ENCODE results near the gene ARHGEF4.

ARHGEF4 gene

DNA sequence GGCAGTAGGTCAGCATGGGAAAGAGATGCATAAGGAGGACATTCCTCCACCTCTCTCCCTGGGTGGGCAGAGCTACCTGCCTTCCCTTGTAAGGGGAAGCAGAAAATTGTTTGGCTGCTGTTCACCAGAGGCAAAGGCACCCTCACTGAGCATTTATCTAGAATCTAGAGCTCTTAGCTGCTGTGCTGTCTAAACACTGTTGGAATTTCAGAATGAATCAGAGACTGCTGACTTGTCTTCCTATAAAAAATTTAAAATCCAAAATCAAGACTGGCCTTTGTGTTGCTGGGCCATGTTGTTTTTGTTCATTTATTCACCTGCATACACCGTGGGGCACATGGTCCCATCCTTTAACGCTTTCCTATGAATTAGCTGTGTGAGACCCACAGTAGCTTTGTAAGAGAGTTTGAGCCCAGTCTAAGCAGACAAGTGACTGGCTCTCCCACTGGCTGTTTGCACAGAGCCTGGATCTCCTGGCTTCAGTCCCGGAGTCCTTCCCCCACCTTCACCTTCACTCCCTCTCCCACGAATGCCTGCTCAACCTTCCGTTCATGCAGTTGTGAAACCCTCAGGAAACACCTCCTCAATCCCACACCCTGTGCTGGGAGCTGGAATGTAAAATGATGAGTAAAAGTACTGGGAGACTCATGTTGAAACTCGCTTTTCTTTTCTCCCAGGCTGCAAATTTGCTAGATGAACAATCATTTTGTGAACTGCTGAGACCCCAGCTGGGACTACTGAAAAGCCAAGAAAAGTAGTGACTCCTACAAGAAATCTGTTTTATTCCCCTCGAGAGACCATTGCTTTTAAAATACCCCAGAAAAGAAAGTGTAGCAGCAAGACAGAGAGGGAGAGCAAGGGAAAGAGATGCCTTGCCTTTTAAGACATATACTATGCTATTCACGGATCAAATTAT, 180.4 kb downstream of the ARHGEF4 start:
- DNase-seq = no peak

DNA sequence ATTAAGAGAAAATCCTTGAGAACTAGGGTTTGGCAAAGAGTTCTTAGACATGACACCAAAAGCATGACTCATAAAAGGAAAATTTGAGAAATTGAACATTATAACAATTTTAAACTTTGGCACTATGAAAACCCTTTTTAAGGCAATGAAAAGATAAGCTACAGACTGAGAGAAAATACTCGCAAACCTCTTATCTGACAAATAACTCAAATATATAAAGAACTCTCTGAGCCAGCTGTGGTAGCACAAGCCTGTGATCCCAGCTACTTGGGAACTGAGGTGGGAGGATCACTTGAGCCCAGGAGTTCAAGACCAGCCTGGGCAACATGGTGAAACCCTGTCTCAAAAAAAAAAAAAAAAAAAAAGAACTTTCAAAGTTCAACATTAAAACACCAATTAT, 186.0 kb downstream of the ARHGEF4 start:
- no peak for DNase-seq

DNA sequence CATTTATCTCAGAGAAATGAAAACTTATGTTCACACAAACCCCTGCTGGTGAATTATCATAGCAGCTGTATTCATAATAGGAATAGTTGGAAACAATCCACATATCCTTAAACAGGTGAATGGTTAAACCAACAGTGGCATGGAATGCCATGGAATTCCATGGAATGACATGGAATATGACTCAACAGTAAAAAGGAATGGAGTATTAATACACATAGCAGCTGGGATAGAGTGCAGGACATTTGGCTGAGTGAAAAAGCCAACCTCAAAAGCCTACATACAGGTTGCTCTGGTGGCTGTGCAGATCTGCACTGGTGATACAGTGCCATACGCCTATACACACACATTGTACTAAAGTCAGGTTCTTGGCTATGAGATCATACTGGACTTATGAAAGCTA, 187.0 kb downstream of the ARHGEF4 start:
- DNase-seq = no peak

DNA sequence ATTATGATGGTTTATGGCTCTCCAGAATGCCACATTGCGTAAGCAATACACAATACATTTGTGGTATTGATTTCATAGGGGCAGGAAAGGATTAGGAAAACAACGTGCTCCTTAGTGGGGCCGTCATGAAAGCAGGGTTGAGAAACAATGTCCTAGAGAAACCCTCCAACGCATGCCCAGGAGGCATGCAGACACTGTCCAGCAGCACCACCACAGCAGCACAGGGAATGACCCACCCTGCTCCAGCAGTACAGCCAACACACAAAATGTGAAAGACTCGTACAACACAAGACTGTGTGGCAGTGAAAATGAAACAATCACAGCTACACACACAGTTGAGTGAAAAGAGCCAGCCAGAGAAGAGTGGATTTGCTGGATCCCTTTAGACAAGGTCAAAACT, 190.2 kb downstream of the ARHGEF4 start:
- DNase-seq = no peak

DNA sequence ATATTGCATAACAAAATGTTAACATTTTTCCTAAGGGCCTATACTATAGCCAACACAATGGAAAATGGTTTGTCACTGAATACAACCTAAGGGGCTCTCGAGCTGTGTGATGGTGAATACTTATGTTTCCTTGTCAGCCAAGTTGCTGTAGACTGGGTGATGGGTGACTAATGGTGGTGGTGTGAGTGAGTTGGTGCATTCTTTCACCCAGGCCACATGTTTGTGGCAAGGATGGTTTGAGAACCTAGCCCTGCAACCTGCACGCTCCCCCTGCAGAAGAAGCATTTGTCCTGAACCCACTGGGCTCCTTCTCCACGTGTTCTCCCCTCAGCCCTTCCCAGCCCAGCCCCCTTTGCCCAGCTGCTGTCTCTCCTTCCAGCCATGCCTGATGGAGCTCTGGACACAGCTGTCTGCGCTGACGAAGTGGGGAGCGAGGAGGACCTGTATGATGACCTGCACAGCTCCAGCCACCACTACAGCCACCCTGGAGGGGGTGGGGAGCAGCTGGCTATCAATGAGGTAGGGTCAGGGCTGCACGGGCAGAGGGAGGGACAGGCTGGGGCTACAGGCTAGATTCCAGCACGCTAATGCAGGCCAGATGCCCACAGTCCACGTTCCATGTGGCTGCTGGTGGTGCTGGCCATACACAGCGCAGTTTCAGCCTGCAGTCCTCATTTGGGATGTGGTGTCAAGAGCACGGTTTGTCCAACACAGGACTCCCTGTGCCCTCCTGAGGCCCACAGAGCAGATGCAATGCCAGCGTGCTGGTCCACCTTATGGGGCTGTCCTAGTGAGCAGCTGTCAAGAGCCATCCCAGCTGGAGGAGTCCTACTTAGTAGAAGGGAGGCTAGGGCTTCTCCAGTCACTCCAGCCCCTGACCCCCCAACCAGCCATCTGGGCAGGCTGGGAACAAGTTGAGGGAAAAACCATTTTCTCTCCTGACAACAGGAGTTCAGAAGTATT, 191.1 kb downstream of the ARHGEF4 start:
- DNase-seq = no peak

DNA sequence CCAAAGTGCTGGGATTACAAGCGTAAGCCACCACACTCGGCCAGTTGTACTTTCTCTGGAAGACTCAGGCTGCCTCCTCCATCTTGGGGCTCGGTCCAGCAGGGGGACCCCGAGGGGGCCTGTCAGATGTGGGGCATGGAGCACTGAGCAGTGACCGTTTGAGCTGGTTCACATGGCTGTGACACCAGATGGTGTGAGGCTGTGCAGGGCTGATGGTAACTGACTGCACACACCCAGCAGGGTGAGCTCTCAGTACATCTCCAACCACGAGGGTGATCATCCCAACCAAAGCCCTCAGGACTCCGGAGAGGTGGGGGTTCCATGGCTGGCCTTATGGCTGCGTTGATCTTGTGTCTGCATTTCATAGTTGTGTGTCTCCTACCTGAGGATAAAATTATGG, 193.1 kb downstream of the ARHGEF4 start:
- DNase-seq = no peak

DNA sequence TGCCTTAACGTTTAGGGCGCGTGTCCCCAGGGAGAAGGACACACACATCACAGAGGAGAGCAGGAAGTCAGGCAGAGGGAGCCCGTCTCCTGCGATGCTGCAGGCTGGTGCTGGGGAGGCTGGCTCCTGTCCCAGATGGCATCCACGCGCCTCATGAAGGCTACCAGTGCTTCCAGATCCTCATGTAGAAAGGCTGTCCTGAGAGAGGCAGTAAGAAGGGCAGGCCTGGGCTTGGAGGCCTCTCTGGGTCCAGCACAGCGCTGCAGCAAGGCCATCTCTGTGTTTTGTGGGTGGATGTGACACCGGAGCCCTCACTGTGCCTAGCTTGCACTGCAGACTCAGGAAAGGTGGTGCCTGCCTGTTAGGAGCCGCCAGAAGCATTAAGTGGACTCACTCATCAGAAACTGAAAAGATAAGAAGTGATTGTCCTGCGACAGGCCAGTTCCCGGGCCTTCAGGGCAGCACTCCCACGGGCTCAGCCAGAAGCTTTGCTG, 193.8 kb downstream of the ARHGEF4 start:
- DNase-seq = no peak

DNA sequence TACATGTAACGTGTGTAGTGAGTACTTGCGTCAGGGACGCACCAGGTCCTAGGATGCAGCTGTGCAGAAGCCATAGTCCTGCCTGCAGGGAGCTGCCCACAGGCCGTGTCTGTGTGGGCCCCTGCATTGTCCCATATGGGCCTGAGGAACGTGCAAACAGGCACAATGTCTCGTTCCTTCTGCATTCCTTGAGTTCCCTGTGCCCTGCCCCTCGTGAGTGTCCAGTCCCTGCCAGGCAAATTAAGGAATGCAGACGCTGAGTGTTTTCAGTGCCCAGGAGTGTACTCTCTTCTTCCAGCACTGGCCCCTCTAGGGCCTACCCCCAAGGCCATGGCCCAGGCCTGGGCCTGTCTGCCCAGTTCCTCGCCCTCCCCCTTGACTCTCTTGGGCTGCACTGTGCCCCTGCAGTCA, 194.7 kb downstream of the ARHGEF4 start:
- DNase-seq = no peak

DNA sequence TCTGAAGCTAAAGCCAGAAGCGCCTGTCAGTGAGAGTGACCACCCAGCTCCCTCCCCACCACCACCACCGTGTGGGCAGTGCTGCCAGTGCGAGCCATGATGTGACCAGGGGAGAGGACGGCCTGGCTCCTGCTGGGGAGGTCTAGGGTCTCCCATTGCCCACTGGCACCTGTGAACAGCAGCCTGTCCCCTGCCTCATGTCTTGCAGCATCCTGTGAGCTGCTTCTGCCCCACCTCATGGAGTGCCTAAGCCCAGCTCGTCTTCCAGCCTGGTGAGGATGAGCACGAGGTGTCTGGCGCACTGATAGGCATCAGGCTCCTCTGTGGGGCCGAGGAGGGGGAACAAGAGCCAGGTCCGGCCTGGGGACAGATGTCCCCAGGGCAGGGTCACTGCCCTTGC, 195.2 kb downstream of the ARHGEF4 start:
- no peak for DNase-seq

DNA sequence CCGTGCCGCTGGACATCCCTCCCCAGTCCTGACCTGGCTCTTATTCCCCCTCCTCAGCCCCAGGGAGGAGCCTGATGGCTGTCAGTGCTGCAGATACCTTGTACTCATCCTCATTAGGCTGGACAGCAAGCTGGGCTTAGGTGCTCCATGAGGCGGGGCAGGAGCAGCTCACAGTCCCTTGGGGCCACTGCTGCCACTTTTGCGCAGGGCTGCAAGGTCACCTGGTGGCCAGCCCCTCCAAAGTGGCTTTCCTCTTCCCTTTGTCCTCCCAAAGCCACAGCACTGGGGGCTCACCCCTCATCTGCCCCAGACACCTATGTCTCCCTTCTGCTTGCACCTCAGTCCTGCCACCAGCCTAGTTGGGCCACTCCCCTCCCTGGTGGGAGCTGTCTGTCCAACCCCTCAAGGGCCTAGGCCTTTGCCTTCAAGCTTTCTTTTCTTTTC, 195.7 kb downstream of the ARHGEF4 start:
- no peak for DNase-seq

DNA sequence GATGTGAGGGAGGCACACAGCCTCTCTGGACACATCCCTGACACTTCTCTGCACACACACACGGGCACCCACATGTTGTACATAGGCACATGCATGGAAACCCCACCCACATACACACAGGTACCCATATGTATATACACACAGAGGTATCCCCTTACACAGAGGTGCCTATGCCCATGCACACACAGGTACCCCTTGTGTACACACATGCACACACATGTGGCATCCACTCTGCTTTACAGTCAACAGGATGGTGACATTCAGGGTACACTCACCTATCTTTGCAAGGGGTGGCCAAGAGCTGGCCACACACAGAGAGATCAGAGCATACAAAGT, 197.0 kb downstream of the ARHGEF4 start:
- no peak for DNase-seq

DNA sequence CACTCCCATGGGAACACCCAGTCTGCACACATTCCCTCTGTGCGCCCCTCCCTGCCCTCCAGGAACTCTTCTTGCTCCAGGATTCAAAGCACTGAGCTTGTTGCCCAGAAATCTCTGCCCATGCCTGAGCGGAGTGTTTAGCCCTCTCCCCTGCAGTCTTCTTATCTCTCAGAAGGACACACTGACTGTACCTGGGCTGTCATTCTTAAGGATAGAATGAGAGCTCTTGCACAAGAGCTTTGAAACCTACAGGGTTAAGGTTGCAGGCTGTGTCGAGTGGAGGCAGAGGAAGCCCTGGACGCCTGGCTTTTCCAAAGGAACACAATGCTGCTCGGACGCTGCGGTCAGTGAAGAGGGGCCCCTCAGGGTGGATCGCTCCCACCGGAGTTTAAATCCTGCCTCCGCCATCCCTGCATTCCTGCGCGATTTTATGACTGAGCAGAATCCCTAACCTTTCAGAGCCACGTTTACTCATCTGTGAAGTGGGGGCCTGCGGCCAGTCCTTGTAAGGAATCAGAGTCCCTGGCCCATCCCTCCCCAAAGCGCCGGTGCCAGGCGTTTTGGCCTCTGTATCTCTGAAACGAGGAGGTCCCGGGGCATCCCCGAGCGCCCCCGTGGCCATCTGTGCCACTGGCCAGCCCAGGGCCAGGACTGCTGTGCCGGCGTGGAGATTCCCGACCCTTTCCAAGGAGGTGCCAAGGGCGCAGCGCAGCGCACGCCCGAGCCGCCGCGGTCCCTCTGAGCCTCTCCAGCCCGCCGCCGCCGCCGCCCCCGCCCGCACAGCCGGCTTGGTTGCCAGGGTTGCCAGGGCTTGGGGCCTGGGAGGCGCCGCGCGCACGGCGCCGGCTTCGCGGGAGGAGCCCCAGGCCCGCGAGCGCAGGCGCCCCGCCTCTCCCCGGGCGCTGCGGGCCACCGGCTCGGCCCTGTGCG, 197.7 kb downstream of the ARHGEF4 start:
- no peak for DNase-seq

DNA sequence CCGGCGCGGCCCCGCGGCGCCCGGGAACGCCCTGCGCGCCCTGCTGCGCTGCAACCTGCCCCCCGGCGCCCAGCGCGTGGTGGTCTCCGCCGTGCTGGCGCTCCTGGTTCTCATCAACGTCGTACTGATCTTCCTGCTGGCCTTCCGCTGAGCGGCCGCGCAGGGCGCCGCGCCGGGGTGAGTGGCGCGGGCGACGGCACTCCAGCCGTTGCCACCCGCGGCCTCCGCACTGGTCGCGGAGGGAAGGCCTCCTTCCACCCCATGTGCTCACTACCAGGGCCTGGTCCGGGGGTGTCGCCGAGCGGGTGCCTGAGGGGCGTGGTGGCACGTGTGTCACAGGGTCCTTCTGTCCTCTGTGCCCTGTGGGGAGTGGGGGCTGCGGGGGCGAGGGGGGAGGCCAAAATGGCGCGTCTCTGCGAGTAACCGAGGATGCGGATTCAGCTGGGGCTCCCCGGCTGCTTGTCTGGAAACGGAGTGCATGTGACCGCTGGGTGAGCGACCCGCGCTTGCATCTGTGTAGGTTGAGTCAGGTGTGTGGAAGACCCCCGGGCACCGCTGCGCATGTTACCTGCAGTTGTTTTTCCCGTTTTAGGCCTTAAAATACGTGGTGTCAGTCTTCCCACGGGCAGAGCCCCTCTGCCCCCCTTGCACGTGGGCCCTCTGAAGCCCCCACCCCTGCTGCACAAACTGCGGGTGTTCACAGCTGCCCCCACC, 198.6 kb downstream of the ARHGEF4 start:
- DNase-seq = no peak

DNA sequence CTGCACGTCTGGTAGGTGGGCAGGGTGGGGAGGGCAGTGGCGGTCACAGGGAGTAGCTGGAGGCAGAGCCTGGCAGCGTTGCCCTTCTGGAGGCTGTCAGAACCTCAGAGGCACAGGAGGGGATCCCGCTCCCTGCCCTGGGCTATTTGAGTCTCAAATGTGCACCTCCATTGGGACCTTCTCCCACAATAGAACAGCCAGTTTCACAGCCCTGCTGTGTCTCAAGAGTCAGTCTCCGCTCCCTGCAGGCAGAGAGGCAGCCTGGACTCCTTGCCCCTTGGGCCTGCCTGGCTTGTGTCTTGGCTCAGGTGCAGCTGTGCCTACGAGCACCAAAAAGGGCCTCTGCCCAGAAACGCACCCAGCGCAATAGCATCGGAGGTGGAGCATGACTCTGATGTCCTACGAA, 199.1 kb downstream of the ARHGEF4 start:
- DNase-seq = no peak

DNA sequence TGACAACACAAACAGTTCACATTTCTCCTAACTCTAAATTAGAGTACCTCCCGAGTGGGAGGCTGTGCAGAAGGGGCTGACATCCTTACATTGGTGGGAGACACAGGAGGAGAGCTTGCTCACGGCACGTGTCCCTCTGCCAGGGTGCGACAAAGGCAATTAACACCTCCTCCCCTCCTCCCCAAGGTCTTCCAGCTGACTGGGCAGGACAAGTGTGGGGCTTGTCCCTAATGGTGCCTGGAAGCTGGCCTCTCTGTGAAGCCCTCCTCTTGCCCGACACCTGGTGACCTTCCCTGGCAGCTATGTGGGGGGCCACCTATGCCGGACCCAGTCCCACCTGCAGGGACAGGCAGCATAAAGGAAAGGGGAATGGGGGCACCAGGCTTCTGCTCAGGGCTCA, 199.6 kb downstream of the ARHGEF4 start:
- no peak for DNase-seq

DNA sequence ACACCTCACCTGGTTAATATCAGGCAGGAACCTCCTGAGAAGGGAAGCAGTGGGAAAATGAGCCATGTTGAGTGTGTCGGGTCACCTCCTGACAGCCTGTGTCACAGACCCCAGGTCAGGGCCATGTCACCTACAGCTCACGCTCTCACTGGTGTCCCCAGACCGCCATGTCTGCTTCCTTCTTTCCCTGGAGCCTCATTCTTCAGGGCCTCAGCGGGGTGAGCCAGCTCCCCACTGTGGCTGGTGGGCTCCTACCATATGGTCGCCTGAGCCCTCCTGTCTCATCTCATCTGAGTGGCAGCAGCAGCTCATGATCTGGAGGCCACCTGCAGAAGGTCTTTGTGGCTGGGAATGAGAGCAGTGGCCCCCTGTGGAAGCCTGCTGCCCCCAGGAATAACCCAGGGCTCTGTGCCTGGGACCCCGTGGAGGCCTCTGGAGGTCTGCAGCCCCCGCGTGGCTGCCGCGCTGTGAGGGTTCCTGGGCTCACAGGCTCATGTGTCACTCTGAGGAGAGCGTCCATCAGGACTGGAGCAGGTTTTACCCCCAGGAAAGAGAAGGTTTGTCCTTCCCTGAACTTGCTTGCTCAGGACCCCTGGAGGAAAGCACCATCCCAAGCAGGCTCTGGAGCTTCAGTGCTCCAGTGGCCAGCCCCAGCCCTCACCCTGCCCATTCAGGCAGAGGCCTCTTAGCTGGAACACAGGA, 200.1 kb downstream of the ARHGEF4 start:
- no peak for DNase-seq

DNA sequence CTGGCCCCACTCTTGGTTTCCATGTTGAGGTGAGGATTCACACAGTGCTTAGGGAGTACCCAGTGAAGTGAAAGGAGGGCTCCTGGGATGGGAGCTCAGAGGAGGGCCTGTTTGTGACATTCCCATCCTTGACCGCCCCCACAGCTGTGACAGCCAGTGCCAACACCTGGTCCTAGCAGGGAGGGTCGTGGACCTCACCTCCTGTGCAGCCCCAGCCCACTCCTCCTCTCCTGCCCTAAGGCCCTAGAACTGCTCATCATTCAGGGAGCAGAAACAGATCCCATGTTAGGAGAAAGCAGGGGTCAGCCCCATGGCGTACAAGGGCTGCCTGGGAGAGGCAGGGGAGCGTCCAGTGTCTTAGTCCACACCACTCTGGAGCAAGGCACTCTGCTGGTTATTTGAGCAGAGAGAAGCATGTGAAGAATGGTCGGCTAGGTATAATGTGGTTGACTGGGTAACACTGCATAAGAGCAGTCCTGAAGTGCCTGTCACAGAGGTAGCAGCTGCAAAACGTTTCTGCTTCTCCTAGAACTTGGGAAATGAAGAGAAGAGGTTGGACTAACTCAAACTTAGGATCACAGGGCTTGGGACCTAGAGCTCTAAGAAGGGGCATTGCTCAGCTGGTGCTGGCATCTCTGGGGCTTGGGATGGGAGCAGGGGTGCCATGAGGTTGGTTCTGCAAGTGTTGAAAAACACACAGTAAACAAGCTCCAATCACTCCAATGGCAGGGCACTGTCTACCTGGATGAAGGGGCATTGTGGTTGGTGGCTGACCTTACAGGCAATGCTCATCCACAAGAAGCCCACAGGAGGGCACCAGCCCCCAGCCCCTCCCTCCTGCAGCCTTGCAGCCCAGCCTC, 200.9 kb downstream of the ARHGEF4 start:
- DNase-seq = no peak

DNA sequence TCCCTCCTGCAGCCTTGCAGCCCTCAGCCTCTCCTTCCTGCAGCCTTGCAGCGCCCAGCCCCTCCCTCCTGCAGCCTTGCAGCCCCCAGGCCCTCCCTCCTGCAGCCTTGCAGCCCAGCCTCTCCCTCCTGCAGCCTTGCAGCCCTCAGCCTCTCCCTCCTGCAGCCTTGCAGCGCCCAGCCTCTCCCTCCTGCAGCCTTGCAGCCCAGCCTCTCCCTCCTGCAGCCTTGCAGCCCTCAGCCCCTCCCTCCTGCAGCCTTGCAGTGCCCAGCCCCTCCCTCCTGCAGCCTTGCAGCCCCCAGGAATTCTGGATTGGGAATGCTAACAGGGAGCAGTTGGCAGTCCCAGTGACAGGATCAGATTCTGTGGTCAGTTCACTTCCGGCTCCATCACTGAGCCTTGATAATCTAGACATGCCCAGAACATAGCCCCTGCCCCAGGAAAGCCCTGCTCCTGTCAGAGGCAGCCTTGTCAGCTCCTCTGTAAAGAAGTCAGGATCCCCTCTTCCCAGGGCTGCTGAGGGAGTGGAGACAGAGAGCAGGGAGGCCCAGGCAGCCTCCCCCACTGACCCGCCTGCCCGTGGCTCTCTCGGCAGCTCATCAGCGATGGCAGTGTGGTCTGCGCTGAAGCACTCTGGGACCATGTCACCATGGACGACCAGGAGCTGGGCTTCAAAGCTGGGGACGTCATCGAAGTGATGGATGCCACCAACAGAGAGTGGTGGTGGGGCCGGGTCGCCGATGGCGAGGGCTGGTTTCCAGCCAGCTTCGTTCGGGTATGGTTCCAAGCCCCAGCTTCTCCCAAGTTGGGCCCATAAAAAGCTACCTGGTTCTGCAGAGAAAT, 201.8 kb downstream of the ARHGEF4 start:
- no peak for DNase-seq

DNA sequence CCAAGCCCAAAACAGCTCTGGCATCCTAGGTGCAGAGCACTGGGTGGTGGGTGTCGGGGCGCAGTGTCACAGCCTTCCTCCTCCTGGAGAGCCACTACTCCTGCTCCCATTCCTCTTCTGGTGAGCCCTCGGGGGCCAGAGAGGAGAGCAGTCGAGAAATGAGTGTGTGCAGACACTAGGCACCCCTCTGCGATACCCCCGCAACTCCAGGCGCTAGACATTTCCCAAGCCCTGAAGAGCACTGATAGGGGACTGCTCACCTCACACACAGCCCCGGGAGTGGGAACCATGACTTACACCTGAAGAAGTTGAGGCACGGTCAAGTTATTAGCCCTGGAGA, 202.4 kb downstream of the ARHGEF4 start:
- DNase-seq = no peak
